Omental fat pad (tissue), 4 donors: Measurements from ENCODE around the gene ZNF609. TPM values are rescaled to one million over a fixed set of nuclear protein-coding genes. Genes with fewer than 3 reads are reported as not detected.
"Not testable (repeated sequence)": the region's sequence is repeated elsewhere in the genome, so short reads cannot be mapped to it uniquely, and the experiment has no call there.

Experiments
- ATAC-seq: fragments of 150-250 bp; one replicate; pipeline ENCODE4 v1.9.1; 2016; ENCODE audit warnings: mild to moderate bottlenecking, moderate library complexity; ENCODE audit not compliant: low FRiP score
- DNase-seq: peaks from one replicate; pipeline ENCODE4 v3.0.0-alpha.2; 2019; ENCODE audit warnings: low spot score
- total RNA-seq, 4 donors: library from RNA; depleted of rRNA; stranded (reverse); fragments of >200 nt; gene quantifications; one replicate each; pipeline ENCODE4 v1.1.0, GENCODE V29; 2016
- TF ChIP-seq, protein P1 (sequence below), 3 donors: fragments of 450-650 bp; IDR thresholded peaks; one replicate each; pipeline ENCODE4 v1.5.1; 2016 to 2017; ENCODE audit warnings: antibody characterized with exemption in 3 of 3, mild to moderate bottlenecking in 3 of 3, moderate library complexity in 2 of 3

ZNF609 gene
- total RNA-seq, 4 donors from 2014 or later: 26.1 to 32.4 (median 29.6) TPM

DNA sequence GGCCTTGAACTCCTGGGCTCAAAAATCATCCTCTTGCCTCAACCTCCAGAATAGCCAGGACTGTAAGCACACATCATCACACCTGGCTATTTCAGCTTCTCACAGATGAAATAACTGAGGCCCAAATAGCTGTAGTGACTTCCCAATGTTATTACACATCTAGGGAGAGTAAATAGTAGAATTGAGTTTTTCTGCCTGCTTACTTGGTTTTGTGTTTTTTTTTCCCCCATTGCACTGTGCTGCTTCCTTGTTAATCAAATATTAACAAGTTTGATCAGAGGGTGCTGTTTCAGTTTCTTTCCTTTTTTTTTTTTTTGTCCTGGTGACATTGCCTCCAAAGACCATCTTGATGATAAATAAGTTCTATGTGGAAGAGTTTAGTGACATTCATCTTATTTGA, 23.4 kb downstream of the ZNF609 start:
- TF ChIP-seq, protein P1, sequence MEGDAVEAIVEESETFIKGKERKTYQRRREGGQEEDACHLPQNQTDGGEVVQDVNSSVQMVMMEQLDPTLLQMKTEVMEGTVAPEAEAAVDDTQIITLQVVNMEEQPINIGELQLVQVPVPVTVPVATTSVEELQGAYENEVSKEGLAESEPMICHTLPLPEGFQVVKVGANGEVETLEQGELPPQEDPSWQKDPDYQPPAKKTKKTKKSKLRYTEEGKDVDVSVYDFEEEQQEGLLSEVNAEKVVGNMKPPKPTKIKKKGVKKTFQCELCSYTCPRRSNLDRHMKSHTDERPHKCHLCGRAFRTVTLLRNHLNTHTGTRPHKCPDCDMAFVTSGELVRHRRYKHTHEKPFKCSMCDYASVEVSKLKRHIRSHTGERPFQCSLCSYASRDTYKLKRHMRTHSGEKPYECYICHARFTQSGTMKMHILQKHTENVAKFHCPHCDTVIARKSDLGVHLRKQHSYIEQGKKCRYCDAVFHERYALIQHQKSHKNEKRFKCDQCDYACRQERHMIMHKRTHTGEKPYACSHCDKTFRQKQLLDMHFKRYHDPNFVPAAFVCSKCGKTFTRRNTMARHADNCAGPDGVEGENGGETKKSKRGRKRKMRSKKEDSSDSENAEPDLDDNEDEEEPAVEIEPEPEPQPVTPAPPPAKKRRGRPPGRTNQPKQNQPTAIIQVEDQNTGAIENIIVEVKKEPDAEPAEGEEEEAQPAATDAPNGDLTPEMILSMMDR (IDR thresholded peaks at IDR 0.05): no peak
- DNase-seq: no peak
- ATAC-seq: no peak

DNA sequence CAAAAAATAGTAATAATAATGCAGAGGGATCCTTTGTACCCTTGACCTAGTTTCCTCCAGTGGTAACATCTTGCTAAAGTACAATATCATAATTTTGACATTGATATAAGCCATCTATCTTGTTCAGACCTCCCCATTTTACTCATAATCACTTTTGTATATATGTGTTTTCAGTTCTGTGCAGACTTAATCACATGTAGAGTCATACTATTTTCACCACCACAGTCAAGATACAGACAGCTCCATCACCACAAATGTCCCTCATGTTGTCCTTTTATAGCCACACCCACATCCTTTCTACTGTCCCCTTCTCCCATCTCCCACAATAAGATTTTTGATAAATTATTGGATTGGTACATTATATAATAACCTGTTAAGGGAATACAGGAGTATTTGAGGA, 25.4 kb downstream of the ZNF609 start:
- ATAC-seq: no peak
- no peak for DNase-seq
- TF ChIP-seq, protein P1 (IDR thresholded peaks at IDR 0.05): no peak

DNA sequence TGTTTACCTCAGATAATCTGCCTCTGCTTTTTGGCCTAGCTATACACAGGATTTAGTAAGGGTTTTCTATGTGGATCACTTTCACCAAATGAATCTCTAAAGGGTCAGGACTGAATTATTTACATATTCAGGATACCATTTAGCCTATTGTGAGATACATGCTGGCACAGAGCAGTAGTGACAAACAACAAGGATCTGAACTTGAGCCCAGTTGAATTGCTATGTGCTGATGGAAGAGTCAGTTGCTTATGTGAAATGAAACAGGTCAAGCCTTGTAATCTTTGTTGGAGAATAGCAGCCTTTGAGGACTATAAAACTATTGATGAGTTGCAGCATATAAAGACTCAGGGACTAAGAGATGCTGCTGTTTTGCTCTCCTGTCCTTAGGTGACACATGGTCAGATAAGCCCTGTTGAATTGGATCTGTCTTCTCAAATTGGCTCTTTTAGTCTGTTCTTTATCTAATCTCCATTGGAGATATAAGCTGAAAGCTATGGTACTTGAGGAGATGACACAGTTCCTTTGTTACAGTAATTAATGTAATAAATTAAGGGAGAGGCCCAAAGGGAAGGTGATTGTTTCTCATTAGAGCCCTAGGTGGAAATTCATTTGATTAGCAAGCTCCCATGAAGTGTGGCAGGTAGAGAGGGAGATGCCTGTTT, 30.4 kb downstream of the ZNF609 start:
- no peak for ATAC-seq
- TF ChIP-seq, protein P1 (IDR thresholded peaks at IDR 0.05): no peak
- DNase-seq: no peak

DNA sequence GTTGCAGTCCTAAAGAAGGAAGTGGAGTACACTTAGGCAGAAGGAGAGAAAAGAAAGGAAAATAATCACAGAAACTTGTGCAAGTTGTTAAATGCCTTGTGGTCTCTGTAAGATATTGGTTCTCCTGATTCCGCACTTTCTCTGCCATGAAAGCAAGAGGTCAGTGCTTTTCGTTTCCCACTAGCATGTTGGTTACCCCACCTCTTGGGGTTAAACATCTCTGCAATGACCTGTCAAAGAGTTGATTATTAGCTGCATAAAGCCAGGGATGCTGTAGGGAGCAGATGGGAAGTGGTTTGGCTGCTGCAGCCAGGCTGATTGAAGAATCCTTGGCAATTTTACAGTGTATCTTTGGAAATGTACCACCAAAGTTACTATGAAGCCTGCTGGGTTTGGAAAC, 33.3 kb downstream of the ZNF609 start:
- TF ChIP-seq, protein P1 (IDR thresholded peaks at IDR 0.05): no peak
- ATAC-seq: no peak
- DNase-seq: no peak

DNA sequence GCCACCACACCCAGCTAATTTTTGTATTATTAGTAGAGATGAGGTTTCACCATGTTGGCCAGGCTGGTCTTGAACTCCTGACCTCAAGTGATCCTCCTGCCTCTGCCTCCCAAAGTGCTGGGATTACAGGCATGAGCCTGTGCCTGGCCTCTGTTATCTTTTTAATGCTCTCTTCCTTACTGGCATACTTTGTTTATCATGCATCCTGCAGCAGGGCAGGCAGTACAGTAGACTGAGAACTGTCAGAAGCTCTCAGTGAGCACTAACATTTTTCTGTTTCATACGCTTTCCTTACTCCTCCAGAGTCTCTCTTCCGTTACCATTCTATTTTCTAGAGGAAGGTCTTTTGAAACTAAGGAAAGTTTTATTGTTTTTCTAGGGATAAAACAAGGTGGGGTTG, 35.6 kb downstream of the ZNF609 start:
- DNase-seq, ATAC-seq: not testable (repeated sequence)

DNA sequence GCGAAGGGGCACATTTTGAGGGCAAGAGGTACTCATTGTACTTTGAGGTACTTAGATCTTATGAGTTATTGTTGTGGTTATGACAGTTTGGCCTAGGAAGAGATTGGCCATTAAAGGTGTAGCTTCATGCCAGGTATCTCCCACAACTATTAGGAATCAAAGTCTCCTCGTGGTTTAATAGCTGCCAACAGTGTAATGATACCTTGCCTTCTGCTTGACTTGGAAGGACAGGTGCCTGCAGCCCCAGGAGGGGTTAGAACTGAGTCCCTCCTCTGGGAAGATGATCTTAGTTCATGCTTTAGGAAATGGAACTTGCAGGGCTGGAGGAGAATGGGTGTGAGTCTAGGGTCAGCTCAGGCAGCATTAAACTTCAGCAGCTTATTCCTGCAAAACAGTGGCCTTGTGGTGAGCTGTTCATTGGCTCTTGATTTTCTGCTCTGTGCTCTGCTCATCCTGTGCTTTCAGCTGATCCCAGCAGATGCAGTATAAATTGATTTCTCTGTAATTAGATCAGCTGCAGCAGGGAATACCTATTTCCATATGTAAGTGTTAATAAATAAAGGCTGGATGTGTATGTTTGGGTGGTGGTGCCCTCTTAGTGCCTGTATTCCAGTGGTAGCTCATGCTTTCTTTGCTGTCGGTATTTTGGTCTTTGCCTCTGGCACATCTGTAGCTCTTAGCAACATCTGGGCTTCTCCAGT, 40.5 kb downstream of the ZNF609 start:
- DNase-seq (no peak), ATAC-seq (no peak)
- TF ChIP-seq, protein P1 (IDR thresholded peaks at IDR 0.05): no peak

DNA sequence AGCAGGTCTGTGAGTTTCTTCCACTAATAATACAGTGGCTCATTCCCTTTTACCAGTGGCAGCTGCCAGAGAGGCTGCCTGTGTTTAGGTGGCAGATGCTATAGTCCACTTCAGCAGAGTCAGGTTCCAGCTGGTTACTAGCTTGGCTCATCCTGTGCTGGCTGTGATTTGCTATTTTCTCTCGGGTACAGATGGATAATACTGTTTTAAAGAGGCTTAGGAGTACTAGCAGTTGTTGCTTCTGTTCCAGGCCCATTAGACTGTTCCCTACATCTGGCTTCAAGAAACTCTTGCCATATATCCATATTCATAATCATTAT, 41.0 kb downstream of the ZNF609 start:
- ATAC-seq: no peak
- TF ChIP-seq, protein P1 (IDR thresholded peaks at IDR 0.05): no peak
- DNase-seq: no peak
